ENCODE data around the gene HLTF.

HLTF gene

DNA sequence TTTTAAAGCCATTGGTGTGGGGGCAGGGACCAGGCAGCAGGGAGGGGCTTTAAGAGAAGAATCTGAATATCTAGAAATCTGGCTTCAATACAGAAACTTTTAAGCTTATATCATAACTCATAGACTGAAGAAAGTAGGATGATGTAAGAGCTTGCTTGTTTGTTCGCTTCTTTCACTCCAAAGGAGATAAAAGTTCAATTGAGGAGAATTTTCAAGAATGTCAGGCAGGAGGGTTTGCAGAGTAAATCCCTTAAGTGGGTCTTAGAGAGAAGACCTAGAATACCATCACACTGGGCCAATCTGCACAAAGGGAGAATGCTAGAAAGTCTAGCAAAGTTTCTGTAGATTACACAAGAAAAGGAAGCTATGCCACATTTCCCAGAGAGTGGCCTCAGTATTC lies 4.1 kb upstream of the HLTF start:
- DNase-seq (ENCODE audit: low read depth in 4 of 4, low spot score in 1 of 4) = no peak

- DNase-seq (ENCODE audit: low read depth in 4 of 4, low spot score in 1 of 4) = no peak
Measured at GRCh38 chr3:149089395-149089794, 3.1 kb upstream of the HLTF start.

DNA sequence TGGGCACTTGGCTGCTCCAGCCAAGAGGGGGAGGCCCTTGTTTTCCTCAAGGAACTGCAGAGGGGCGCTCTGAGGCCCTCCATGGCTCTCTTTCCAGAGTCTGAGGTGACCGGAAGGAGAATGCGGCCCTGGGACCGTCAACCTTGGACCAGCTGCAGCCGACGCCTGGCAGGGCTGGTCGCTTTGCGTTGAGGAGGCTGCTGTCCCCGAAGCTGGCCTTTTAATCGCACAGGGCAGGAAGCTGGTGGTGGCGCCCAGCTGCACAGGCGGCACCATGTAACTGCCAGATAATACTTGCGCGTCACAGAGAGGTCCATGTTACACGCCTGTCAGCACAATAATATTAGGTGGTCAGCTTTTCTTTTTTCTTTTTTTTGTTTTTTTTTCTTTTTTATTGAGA lies 875 bp upstream of the HLTF start:
- no peak for DNase-seq (ENCODE audit: low read depth in 4 of 4, low spot score in 1 of 4)

GRCh38 chr3:149085828-149086231 lies 503 bp downstream of the HLTF start:
- peak in 1 of 4 experiments; percentile 2 for DNase-seq (ENCODE audit: low read depth in 4 of 4, low spot score in 1 of 4)

DNA sequence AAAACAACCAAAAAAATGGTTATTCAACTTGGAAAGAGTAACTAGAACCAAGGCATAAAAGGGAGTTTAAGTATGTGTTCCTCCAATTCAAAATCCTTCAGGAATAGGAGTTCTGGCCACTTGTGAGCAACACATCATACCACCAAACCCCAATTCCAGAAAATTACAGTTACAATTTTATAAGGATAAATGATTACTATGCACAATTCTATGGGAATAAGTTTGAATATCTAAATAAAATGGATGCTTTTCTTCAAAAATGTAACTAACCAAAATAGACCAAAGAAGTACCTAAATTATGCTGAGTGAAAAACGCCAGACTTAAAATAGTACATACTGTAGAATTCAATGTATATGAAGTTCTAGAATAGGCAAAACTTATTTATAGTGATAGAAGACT lies 4.6 kb downstream of the HLTF start:
- no peak for DNase-seq (ENCODE audit: low read depth in 4 of 4, low spot score in 1 of 4)

- DNase-seq (ENCODE audit: low read depth in 4 of 4, low spot score in 1 of 4) = no peak
Measured at GRCh38 chr3:149080699-149081091, 5.6 kb downstream of the HLTF start.

- no peak for DNase-seq (ENCODE audit: low read depth in 4 of 4, low spot score in 1 of 4)
Measured at GRCh38 chr3:149080011-149080698, 6.2 kb downstream of the HLTF start.

GRCh38 chr3:149077628-149078027 lies 8.7 kb downstream of the HLTF start:
- DNase-seq (ENCODE audit: low read depth in 4 of 4, low spot score in 1 of 4) = no peak

- DNase-seq (ENCODE audit: low read depth in 4 of 4, low spot score in 1 of 4) = no peak
Measured at GRCh38 chr3:149067883-149068282, 18.4 kb downstream of the HLTF start.

DNA sequence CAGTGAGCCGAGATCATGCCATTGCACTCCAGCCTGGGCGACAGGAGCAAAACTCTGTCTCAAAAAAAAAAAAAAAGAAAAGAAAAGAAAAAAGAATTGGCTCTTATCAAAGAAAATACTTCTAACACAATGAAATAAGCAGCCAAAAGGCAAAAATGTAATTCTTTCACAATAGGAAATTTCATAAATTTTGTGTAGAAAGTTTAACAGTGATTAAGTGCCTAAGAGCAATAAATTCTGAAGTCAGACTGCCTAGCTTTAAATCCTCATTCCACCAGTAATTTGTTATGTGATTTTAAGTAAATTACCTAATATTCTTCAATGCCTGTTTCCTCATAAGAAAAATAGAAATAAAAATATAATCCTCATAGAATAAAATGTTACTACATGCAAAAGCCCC lies 24.6 kb downstream of the HLTF start:
- no peak for DNase-seq (ENCODE audit: low read depth in 4 of 4, low spot score in 1 of 4)

- DNase-seq (ENCODE audit: low read depth in 4 of 4, low spot score in 1 of 4) = no peak
Measured at GRCh38 chr3:149058602-149059001, 27.7 kb downstream of the HLTF start.

- DNase-seq (ENCODE audit: low read depth in 4 of 4, low spot score in 1 of 4) = no peak
Measured at GRCh38 chr3:149058198-149058597, 28.1 kb downstream of the HLTF start.

- no peak for DNase-seq (ENCODE audit: low read depth in 4 of 4, low spot score in 1 of 4)
Measured at GRCh38 chr3:149055575-149055974, 30.8 kb downstream of the HLTF start.

GRCh38 chr3:149044339-149045083 lies 41.8 kb downstream of the HLTF start:
- no peak for DNase-seq (ENCODE audit: low read depth in 4 of 4, low spot score in 1 of 4)

GRCh38 chr3:149042789-149043386 lies 43.4 kb downstream of the HLTF start:
- DNase-seq (ENCODE audit: low read depth in 4 of 4, low spot score in 1 of 4) = no peak

- DNase-seq (ENCODE audit: low read depth in 4 of 4, low spot score in 1 of 4) = no peak
Measured at GRCh38 chr3:149038322-149038721, 48.0 kb downstream of the HLTF start.

- DNase-seq (ENCODE audit: low read depth in 4 of 4, low spot score in 1 of 4) = no peak
Measured at GRCh38 chr3:149037684-149038083, 48.6 kb downstream of the HLTF start.

DNA sequence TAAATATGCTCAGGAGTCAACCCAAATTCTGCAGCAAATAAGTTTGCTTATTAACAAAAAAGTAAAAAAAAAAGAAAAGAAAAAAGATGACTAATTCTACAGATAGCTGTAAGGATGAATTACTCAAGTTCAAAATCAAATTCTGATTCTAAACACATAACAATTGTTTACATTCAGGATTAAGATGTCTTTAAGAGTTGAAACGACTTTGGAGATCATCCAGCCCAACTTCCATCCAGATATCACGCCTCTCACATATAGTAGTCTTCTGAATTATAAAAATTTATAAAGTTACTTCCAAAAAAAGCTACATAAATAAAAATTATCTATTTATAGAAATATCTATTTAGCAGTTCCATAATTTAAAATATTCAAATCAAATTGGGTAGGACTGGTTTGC lies 55.2 kb downstream of the HLTF start:
- no peak for DNase-seq (ENCODE audit: low read depth in 4 of 4, low spot score in 1 of 4)

DNA sequence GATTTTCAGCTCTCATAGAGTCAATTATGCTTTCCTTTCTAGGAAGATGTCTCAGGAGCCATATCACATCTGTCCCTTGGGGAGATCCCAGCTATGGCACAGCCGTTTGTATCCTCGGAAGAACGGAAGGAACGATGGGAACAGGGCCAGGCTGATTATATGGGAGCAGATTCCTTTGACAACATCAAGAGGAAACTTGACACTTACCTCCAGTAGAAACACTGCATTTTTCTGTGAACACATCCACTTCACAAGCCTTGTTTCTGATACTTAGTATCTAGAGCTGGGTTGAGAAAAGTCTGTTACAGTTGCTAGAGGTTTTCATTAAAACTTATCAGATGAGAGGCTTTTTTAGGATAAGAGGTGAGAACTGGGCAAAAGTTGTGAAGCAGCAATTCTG lies 59.6 kb downstream of the HLTF start:
- DNase-seq (ENCODE audit: low read depth in 4 of 4, low spot score in 1 of 4) = no peak

- DNase-seq (ENCODE audit: low read depth in 4 of 4, low spot score in 1 of 4) = no peak
Measured at GRCh38 chr3:149023951-149024350, 62.4 kb downstream of the HLTF start.

- DNase-seq (ENCODE audit: low read depth in 4 of 4, low spot score in 1 of 4) = no peak
Measured at GRCh38 chr3:149021830-149022229, 64.5 kb downstream of the HLTF start.

DNA sequence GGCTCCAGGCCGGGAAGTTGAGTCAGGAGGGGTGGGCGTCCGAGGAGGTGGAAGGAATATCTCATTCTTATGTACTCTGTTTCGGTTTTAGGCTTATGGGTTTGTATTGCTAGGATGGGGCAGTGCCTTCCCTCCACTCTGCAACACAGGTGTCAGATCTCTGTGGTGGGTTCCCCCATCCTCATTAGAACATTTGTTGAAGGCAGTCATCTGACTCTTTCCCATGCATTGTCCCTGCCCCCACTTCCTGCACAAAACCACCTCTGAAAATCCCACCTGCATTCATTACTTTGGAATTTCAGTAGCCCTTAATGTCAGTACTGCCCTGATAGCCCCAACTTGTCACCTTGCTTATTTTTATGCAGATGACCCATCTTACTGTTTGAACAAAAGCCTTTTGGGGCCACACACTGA lies 65.5 kb downstream of the HLTF start:
- no peak for DNase-seq (ENCODE audit: low read depth in 4 of 4, low spot score in 1 of 4)
